HCT116 (cell line): ENCODE measurements around the gene ABCG1. TPM values are rescaled to one million over a fixed set of nuclear protein-coding genes. Genes with fewer than 3 reads are reported as not detected.

Experiments
- ATAC-seq: fragments of 200-7000 bp; cut with Tn5 transposase; 2 replicates; pipeline ENCODE4 v1.9.1; 2020; ENCODE audit warnings: mild to moderate bottlenecking, moderate library complexity
- BruUV-seq: library from RNA; stranded (reverse); fragments of 400-500 nt; replicated peaks from 2 replicates; lab custom pipeline; 2021; lab: Mats Ljungman, UMichigan
- CTCF ChIA-PET: fragments of 300-600 bp; sonication (Branson Sonifier 250); formaldehyde crosslinking; loops from one replicate; lab custom pipeline; 2021; ENCODE audit warnings: antibody characterized with exemption; lab: Charles Lee
- POLR2A ChIA-PET: fragments of 300-600, 350-600 bp; sonication (Branson Sonifier 250); formaldehyde crosslinking; loops from one replicate; lab custom pipeline; 2021; ENCODE audit warnings: antibody characterized with exemption; lab: Charles Lee
- RAD21 ChIA-PET, 2 experiments: fragments of 300-600 bp; sonication (Branson Sonifier 250); formaldehyde crosslinking; loops; one replicate each; lab custom pipeline; 2023; ENCODE audit warnings: low total read pairs in 2 of 2; ENCODE audit not compliant: uncharacterized antibody in 2 of 2, unreplicated experiment in 2 of 2, low non-redundant PET in 1 of 2; lab: Charles Lee
- DNase-seq: peaks from one replicate; pipeline ENCODE4 v3.0.0-alpha.2; 2010; ENCODE audit warnings: low read depth, low spot score
- H2AFZ ChIP-seq: fragments of 200-600 bp; shearing (Covaris generic), sonication (generic); 2 replicates; pipeline ENCODE4 v1.6.1; 2017; ENCODE audit warnings: low read depth, mixed run types, mixed read lengths, antibody characterized with exemption, low read length; ENCODE audit not compliant: poor library complexity, severe bottlenecking
- H3K27ac ChIP-seq: 2 replicates; pipeline ENCODE4 v1.5.1; 2012; ENCODE audit warnings: low read depth, low read length
- H3K27me3 ChIP-seq: fragments of 200-600 bp; sonication (generic); 2 replicates; pipeline ENCODE4 v1.6.1; 2016; ENCODE audit warnings: mixed run types, low read length, mixed read lengths; ENCODE audit not compliant: insufficient read depth
- H3K36me3 ChIP-seq, 2 experiments: fragments of 200-500 bp in 1 of 2; fragments of 200-600 bp in 1 of 2; sonication (Bioruptor generic) in 1 of 2; sonication (generic) in 1 of 2; 2 replicates each; pipeline versions ENCODE4 v1.5.1 to v1.6.1; 2014 to 2016; ENCODE audit warnings: low read length in 2 of 2, inconsistent platforms in 1 of 2, mixed read lengths in 1 of 2, mixed run types in 1 of 2; ENCODE audit not compliant: insufficient read depth in 2 of 2, control insufficient read depth in 1 of 2
- H3K4me1 ChIP-seq, 2 experiments: fragments of 200-600 bp in 1 of 2; sonication (generic) in 1 of 2; 2 replicates each; pipeline versions ENCODE4 v1.5.1 to v1.6.1; 2012 to 2017; ENCODE audit warnings: low read length in 2 of 2, inconsistent platforms in 1 of 2, mild to moderate bottlenecking in 1 of 2, mixed read lengths in 1 of 2, mixed run types in 1 of 2, moderate library complexity in 1 of 2; ENCODE audit not compliant: insufficient read depth in 2 of 2, control insufficient read depth in 1 of 2
- H3K4me2 ChIP-seq: fragments of 200-600 bp; sonication (generic); 2 replicates; pipeline ENCODE4 v1.6.1; 2017; ENCODE audit warnings: mixed run types, low read length, mixed read lengths
- H3K4me3 ChIP-seq, 2 experiments: fragments of 200-600 bp in 1 of 2; sonication (generic) in 1 of 2; replicated peaks in 1 of 2; 2 replicates each; pipeline ENCODE4 v1.5.1; 2011 to 2016; ENCODE audit warnings: low read length in 2 of 2, control low read depth in 1 of 2, low read depth in 1 of 2, mild to moderate bottlenecking in 1 of 2, mixed read lengths in 1 of 2, mixed run types in 1 of 2
- H3K79me2 ChIP-seq: fragments of 200-600 bp; sonication (generic); 2 replicates; pipeline ENCODE4 v1.6.1; 2017; ENCODE audit warnings: mild to moderate bottlenecking, mixed run types, low read length, moderate library complexity, mixed read lengths; ENCODE audit not compliant: insufficient read depth
- H3K9ac ChIP-seq: fragments of 200-600 bp; sonication (generic); 2 replicates; pipeline ENCODE4 v1.6.1; 2016; ENCODE audit warnings: low read length, mixed read lengths
- H3K9me2 ChIP-seq: fragments of 200-600 bp; sonication (generic), shearing (Covaris generic); 2 replicates; pipeline ENCODE4 v1.6.1; 2017; ENCODE audit warnings: mixed run types, mild to moderate bottlenecking, moderate library complexity; ENCODE audit not compliant: insufficient read depth
- H3K9me3 ChIP-seq, 2 experiments: fragments of 200-500 bp in 1 of 2; fragments of 200-600 bp in 1 of 2; sonication (Bioruptor generic) in 1 of 2; sonication (generic) in 1 of 2; 2 replicates each; pipeline ENCODE4 v1.6.1; 2014 to 2017; ENCODE audit warnings: low read length in 2 of 2, mixed read lengths in 2 of 2, inconsistent platforms in 1 of 2, low read depth in 1 of 2, mild to moderate bottlenecking in 1 of 2, mixed run types in 1 of 2, moderate library complexity in 1 of 2; ENCODE audit not compliant: control insufficient read depth in 1 of 2, insufficient read depth in 1 of 2
- H4K20me1 ChIP-seq: fragments of 200-600 bp; sonication (generic), shearing (Covaris generic); 2 replicates; pipeline ENCODE4 v1.6.1; 2017; ENCODE audit warnings: mixed run types, mild to moderate bottlenecking, moderate library complexity; ENCODE audit not compliant: insufficient read depth
- CEBPB ChIP-seq: IDR thresholded peaks from 2 replicates; pipeline ENCODE4 v1.6.1; 2012; ENCODE audit warnings: low read depth
- POLR2A ChIP-seq: IDR thresholded peaks from 2 replicates; pipeline ENCODE4 v1.7.0; 2011; ENCODE audit warnings: borderline replicate concordance; ENCODE audit not compliant: insufficient read depth, insufficient read length; ENCODE audit errors: extremely low read depth
- RAD21 ChIP-seq: IDR thresholded peaks from 2 replicates; pipeline ENCODE4 v1.6.1; 2012; ENCODE audit warnings: low read depth, mild to moderate bottlenecking
- intact Hi-C: fragments of 100-400 bp; cut with micrococcal nuclease; formaldehyde crosslinking; loops from 2 replicates; pipeline ENCODE4 v1.10.0; 2022
- total RNA-seq: library from RNA; stranded (reverse); gene quantifications from one replicate; pipeline ENCODE4 v1.2.1, GENCODE V29; 2021; ENCODE audit not compliant: unreplicated experiment
- TF ChIP-seq, protein P1 (sequence below): IDR thresholded peaks from 2 replicates; pipeline ENCODE4 v1.6.1; 2012; ENCODE audit warnings: low read depth
- TF ChIP-seq, protein P2 (sequence below): IDR thresholded peaks from 2 replicates; pipeline ENCODE4 v1.6.1; 2012
- TF ChIP-seq, protein P3 (sequence below): IDR thresholded peaks from 2 replicates; pipeline ENCODE4 v1.6.1; 2011; ENCODE audit warnings: mild to moderate bottlenecking, low read length, moderate library complexity; ENCODE audit not compliant: insufficient replicate concordance; ENCODE audit errors: extremely low read depth

ABCG1 gene
- total RNA-seq, 1 experiment from 2014 or later: 1.6 TPM

DNA sequence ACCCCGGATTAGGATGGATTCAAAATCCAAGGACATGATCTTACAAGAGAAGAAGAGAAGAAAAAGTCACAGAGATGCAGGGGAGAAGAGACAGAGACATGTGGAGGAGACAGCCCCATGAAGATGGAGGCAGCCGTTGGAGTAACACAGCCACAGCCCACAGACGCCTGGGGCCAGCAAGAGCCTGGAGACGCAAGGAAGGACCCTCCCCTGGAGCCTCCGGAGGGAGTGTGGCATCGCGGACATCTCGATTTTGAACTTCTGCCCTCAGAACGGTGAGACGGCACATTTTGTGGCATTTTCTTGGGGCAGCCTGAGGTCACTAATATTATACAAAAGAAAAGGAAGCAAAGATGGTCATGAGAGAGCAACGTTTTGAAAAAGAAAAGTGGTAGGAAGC, 28.8 kb downstream of the ABCG1 start:
- Histone ChIP-seq H3K9ac (no peak overlapping the region), H4K20me1 (no peaks in the 10 kb centered on the region), H3K4me1 (no peaks in the 10 kb centered on the region), H3K79me2 (no peaks in the 10 kb centered on the region), H3K4me2 (no peak overlapping the region), H2AFZ (no peak overlapping the region), H3K9me2 (no peaks in the 10 kb centered on the region), H3K27me3 (no peaks in the 10 kb centered on the region; the same call in 1 of the 2 replicates), H3K27ac (no peak overlapping the region), H3K4me3 (no peak overlapping the region)
- intact Hi-C loops: no loop called here
- POLR2A ChIA-PET: no interaction called here
- no TSS peak for BruUV-seq
- CTCF ChIA-PET: interaction anchor here (2.2 kb wide), 1 partner anchor 11 kb away, joined by 8 read pairs; no protein-coding TSS in a partner anchor
- no peak for ATAC-seq
- RAD21 ChIA-PET: no interaction called here
- no peak for TF ChIP-seq CEBPB
- TF ChIP-seq, protein P1, sequence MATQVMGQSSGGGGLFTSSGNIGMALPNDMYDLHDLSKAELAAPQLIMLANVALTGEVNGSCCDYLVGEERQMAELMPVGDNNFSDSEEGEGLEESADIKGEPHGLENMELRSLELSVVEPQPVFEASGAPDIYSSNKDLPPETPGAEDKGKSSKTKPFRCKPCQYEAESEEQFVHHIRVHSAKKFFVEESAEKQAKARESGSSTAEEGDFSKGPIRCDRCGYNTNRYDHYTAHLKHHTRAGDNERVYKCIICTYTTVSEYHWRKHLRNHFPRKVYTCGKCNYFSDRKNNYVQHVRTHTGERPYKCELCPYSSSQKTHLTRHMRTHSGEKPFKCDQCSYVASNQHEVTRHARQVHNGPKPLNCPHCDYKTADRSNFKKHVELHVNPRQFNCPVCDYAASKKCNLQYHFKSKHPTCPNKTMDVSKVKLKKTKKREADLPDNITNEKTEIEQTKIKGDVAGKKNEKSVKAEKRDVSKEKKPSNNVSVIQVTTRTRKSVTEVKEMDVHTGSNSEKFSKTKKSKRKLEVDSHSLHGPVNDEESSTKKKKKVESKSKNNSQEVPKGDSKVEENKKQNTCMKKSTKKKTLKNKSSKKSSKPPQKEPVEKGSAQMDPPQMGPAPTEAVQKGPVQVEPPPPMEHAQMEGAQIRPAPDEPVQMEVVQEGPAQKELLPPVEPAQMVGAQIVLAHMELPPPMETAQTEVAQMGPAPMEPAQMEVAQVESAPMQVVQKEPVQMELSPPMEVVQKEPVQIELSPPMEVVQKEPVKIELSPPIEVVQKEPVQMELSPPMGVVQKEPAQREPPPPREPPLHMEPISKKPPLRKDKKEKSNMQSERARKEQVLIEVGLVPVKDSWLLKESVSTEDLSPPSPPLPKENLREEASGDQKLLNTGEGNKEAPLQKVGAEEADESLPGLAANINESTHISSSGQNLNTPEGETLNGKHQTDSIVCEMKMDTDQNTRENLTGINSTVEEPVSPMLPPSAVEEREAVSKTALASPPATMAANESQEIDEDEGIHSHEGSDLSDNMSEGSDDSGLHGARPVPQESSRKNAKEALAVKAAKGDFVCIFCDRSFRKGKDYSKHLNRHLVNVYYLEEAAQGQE: no peak
- TF ChIP-seq, protein P2, sequence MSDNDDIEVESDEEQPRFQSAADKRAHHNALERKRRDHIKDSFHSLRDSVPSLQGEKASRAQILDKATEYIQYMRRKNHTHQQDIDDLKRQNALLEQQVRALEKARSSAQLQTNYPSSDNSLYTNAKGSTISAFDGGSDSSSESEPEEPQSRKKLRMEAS: no peak
- no peak for TF ChIP-seq RAD21
- TF ChIP-seq, protein P3, sequence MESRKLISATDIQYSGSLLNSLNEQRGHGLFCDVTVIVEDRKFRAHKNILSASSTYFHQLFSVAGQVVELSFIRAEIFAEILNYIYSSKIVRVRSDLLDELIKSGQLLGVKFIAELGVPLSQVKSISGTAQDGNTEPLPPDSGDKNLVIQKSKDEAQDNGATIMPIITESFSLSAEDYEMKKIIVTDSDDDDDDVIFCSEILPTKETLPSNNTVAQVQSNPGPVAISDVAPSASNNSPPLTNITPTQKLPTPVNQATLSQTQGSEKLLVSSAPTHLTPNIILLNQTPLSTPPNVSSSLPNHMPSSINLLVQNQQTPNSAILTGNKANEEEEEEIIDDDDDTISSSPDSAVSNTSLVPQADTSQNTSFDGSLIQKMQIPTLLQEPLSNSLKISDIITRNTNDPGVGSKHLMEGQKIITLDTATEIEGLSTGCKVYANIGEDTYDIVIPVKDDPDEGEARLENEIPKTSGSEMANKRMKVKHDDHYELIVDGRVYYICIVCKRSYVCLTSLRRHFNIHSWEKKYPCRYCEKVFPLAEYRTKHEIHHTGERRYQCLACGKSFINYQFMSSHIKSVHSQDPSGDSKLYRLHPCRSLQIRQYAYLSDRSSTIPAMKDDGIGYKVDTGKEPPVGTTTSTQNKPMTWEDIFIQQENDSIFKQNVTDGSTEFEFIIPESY: no peak
- TF ChIP-seq POLR2A: no peak
- TF ChIP-seq, all 23 proteins: peak for 0
- no peaks in the 10 kb centered on the region for H3K9me3 ChIP-seq
- no peaks in the 10 kb centered on the region for H3K36me3 ChIP-seq
- DNase-seq: no peak
